Breast epithelium (tissue), 4 donors: ENCODE results near the gene LRRFIP1. TPM values are rescaled to one million over a fixed set of nuclear protein-coding genes. Genes with fewer than 3 reads are reported as not detected.

Experiments used
- DNase-seq, 2 donors: peaks; one replicate each; pipeline ENCODE4 v3.0.0-alpha.2; 2019; ENCODE audit warnings: low spot score in 2 of 2
- H3K27ac ChIP-seq, 2 donors: fragments of 200-600 bp; sonication (generic) in 1 of 2; one replicate each; pipeline ENCODE4 v1.5.1; 2016 to 2019; ENCODE audit warnings: mild to moderate bottlenecking in 1 of 2
- H3K27me3 ChIP-seq, 2 donors: fragments of 200-600 bp; sonication (generic) in 1 of 2; one replicate each; pipeline versions ENCODE4 v1.5.1 to v1.6.0; 2017 to 2019; ENCODE audit warnings: control low read depth in 1 of 2, mild to moderate bottlenecking in 1 of 2
- H3K36me3 ChIP-seq: fragments of 200-600 bp; one replicate; pipeline ENCODE4 v1.5.1; 2019
- H3K4me1 ChIP-seq, 2 donors: fragments of 200-600 bp; sonication (generic); one replicate each; pipeline ENCODE4 v1.5.1; 2016 to 2019; ENCODE audit warnings: control low read depth in 1 of 2
- H3K4me3 ChIP-seq, 3 donors: fragments of 200-600 bp; sonication (generic); 1 replicate in 2 of 3; 2 replicates in 1 of 3; pipeline ENCODE4 v1.5.1; 2016 to 2019; ENCODE audit warnings: mild to moderate bottlenecking in 3 of 3, moderate library complexity in 2 of 3
- H3K9me3 ChIP-seq, 2 donors: fragments of 200-600 bp; sonication (generic) in 1 of 2; one replicate each; pipeline ENCODE4 v1.5.1; 2016 to 2019; ENCODE audit warnings: control low read depth in 1 of 2
- POLR2A ChIP-seq: fragments of 450-650 bp; IDR thresholded peaks from one replicate; pipeline ENCODE4 v1.6.1; 2016; ENCODE audit warnings: antibody characterized with exemption, mild to moderate bottlenecking, moderate library complexity
- POLR2AphosphoS5 ChIP-seq, 3 donors: sonication (generic); formaldehyde crosslinking; IDR thresholded peaks; one replicate each; pipeline ENCODE4 v1.6.1; 2017; ENCODE audit warnings: antibody characterized with exemption in 3 of 3
- intact Hi-C: fragments of 100-400 bp; cut with DNase I; formaldehyde crosslinking; loops from one replicate; pipeline ENCODE4 v1.15.1; 2023; ENCODE audit warnings: low total_unique reads
- total RNA-seq, 3 donors: library from RNA; depleted of rRNA; stranded (reverse); fragments of >200 nt; gene quantifications; one replicate each; pipeline ENCODE4 v1.1.0, GENCODE V29; 2016
- TF ChIP-seq, protein P1 (sequence below), 3 donors: fragments of 450-650 bp; IDR thresholded peaks; one replicate each; pipeline ENCODE4 v1.5.1; 2016 to 2017; ENCODE audit warnings: antibody characterized with exemption in 3 of 3, mild to moderate bottlenecking in 3 of 3, moderate library complexity in 3 of 3

LRRFIP1 gene
- total RNA-seq, 3 donors from 2014 or later, result 82.6 to 136 (median 130) TPM

DNA sequence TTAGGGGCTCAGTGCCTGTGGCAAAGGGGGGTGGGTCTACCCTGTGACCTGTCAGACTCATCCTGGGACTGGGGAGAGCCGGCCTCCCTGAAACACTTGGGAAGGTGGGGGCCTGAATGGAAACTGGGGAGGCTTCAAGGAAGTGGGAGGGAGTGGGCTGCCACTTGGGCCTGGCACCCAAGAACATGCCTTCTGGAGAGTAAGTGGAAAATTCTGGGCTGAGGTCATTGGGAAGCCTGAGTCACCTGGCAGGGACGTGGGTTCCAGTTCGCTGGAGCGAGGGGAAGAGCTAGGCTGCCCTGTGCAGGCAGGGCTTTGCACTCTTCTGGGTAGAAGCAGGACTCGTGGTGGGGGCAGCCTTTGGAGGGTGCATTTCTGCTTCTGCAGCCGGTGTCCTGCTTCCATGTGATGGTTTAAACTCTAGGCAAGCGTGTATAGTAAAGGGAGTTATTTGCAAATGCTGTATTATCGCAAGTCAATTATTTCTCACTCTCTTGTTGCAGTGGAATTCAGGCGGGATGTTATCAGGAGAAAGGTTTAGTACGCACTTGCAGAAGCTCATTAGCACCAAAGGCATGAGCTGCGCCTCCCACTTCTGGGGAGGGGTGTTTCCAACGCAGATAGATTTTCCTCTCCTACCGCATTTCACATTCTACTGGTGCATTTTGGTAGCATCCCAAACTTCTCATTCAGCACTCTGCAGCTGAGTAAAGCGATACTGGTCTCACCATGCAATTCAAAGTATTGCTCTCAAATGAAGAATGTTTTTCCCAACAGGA lies 3.8 kb downstream of the LRRFIP1 start:
- Histone ChIP-seq H3K27me3 (no peaks in the 10 kb centered on the region), H3K4me1 (peaks cover 4 to 8% of the 10 kb centered on the region in 2 donors), H3K36me3 (no peaks in the 10 kb centered on the region), H3K27ac (no peak overlapping the region), H3K9me3 (peaks cover 0 to 5% of the 10 kb centered on the region in 2 donors), H3K4me3 (no peak overlapping the region)
- DNase-seq, result no peak
- TF ChIP-seq POLR2AphosphoS5 (IDR thresholded peaks at IDR 0.05), result no peak
- intact Hi-C loops, result no loop called here

DNA sequence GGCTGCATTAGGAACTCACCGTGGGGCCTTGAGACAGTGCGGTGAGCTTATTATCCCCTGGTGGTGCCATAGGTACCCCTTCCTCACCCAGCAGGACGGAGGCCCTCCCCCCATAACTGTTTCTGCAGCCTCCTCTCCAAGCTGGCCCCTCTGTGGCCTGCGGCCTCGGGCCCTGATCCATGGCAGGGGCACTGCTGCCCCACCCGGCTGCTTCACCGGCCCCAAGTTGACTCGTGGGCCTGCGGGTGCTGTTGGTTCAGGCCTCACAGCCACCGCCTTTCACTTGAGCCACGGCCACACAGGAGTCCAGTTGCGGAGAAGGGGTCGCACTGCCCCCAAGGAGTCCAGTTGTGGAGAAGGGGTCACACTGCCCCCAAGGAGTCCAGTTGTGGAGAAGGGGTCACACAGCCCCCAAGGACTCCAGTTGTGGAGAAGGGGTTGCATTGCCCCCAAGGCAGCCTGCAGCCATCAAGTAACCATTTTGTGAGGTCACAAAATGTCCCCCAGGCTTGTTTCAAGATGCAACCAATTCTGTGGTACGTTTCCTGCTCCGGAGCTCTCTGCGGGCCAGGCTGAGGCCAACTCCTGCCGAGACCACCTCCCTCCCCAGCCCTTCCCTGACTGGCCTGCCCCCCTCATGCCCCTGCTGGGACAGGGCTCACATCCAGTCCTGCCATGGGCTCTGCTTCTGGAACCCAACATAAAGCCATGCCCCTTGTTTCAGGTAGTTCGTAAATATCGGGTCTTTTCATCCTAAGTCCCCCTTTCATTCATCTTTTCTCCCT lies 4.6 kb downstream of the LRRFIP1 start:
- peaks cover 0 to 5% of the 10 kb centered on the region in 2 donors for H3K9me3 ChIP-seq
- no peaks in the 10 kb centered on the region for H3K27me3 ChIP-seq
- no peak overlapping the region for H3K27ac ChIP-seq
- no peak for TF ChIP-seq POLR2AphosphoS5 (IDR thresholded peaks at IDR 0.05)
- TF ChIP-seq POLR2A, result no peak
- TF ChIP-seq, protein P1, sequence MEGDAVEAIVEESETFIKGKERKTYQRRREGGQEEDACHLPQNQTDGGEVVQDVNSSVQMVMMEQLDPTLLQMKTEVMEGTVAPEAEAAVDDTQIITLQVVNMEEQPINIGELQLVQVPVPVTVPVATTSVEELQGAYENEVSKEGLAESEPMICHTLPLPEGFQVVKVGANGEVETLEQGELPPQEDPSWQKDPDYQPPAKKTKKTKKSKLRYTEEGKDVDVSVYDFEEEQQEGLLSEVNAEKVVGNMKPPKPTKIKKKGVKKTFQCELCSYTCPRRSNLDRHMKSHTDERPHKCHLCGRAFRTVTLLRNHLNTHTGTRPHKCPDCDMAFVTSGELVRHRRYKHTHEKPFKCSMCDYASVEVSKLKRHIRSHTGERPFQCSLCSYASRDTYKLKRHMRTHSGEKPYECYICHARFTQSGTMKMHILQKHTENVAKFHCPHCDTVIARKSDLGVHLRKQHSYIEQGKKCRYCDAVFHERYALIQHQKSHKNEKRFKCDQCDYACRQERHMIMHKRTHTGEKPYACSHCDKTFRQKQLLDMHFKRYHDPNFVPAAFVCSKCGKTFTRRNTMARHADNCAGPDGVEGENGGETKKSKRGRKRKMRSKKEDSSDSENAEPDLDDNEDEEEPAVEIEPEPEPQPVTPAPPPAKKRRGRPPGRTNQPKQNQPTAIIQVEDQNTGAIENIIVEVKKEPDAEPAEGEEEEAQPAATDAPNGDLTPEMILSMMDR (IDR thresholded peaks at IDR 0.05), result no peak
- intact Hi-C loops, result no loop called here
- DNase-seq, result no peak
- no peak overlapping the region for H3K4me3 ChIP-seq
- H3K36me3 ChIP-seq, result no peaks in the 10 kb centered on the region
- peaks cover 4 to 8% of the 10 kb centered on the region in 2 donors for H3K4me1 ChIP-seq

DNA sequence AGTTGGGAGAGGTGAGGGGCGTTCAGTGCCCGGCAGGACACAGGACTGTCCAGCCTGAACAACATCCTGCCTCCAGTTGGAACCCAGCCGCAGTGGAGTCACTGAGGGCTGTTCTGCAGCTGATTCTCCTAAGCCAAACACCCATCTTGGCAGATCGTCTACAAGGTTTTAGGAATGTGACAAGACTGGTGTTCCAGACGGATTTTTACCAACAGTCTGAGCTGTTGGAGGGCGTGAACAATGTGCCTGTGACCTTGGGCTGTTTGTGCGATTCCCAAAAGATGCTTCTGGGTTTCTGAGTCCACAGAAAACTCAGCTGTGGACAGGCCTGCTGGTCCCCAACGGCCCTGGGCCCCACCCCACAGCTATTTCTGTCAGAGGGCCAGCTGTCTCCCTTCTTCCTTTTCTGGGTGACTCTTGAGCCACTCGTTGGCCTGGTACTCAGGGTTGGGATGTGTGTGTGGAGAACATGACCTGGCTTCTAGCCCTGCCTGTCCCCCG lies 5.7 kb downstream of the LRRFIP1 start:
- intact Hi-C loops, result no loop called here

DNA sequence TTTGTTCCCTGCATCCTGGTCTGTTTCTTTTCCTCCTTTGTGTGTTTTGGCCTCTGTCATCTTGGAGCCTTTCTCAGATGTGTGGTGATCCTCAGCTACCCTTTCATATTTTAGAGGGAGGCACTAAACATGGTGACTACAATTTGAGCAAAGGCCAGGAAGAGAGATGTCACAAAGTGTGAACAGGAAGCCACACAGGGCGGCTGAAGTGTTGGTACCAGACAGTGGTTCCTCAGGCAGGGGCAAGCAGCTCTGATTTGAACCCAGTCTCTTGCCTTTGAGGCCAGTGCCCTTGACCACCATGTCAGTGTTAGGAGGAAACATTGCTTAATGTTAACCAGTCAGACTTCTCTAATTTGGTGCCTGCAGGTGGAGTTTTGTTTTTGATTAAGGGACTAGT lies 9.2 kb downstream of the LRRFIP1 start:
- Histone ChIP-seq H3K27ac (no peak overlapping the region), H3K9me3 (peaks cover 0 to 5% of the 10 kb centered on the region in 2 donors), H3K27me3 (no peaks in the 10 kb centered on the region), H3K36me3 (no peaks in the 10 kb centered on the region), H3K4me1 (no peaks in the 10 kb centered on the region), H3K4me3 (no peak overlapping the region)
- TF ChIP-seq POLR2AphosphoS5 (IDR thresholded peaks at IDR 0.05), result no peak
- TF ChIP-seq, protein P1 (IDR thresholded peaks at IDR 0.05), result no peak
- TF ChIP-seq POLR2A, result no peak
- intact Hi-C loops, result no loop called here
- DNase-seq, result no peak

More for the DNA sequence above, 5.7 kb downstream of the LRRFIP1 start:
- peaks cover 4 to 8% of the 10 kb centered on the region in 2 donors for H3K4me1 ChIP-seq
- no peak overlapping the region for H3K4me3 ChIP-seq
- TF ChIP-seq POLR2AphosphoS5 (IDR thresholded peaks at IDR 0.05) (no peak), POLR2A (no peak)
- TF ChIP-seq, protein P1 (IDR thresholded peaks at IDR 0.05), result no peak
- H3K27ac ChIP-seq, result peak overlapping the region in 1 of 2 donors; percentile 59
- no peaks in the 10 kb centered on the region for H3K36me3 ChIP-seq
- no peak for DNase-seq
- H3K27me3 ChIP-seq, result no peaks in the 10 kb centered on the region
- peaks cover 0 to 5% of the 10 kb centered on the region in 2 donors for H3K9me3 ChIP-seq

DNA sequence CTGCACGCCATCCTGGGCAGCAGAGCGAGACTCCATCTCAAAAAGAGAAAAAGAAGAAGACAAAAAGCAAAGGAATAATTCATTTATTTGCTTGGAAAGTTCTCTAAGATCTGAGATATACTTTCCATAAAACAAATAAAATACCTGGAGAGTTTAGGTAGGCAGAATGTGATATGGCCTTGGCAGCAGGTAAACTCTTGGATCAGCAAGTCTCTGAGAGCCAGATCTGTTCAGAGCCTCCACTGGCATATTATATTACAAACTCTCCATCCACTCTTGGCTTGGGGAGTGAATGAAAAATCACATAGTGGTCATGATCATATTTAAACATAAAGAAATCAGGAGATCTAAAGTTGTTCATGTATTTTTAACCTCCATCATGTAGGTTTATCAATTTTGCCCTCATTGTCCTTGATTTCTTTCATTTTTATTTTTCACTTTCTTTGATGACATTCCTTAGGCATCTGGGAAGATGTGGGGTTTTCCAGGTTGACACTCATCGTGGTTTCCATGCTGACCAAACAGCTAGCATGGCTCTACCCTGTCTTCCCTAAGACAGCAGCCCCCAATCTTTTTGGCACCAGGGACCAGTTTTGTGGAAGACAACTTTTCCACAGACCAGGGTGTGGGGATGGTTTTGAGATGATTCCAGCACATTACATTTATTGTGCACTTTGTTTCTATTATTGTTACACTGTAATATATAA lies 10.2 kb downstream of the LRRFIP1 start:
- Histone ChIP-seq H3K9me3 (peaks cover 0 to 5% of the 10 kb centered on the region in 2 donors), H3K36me3 (no peaks in the 10 kb centered on the region), H3K4me3 (no peak overlapping the region), H3K4me1 (no peaks in the 10 kb centered on the region), H3K27me3 (no peaks in the 10 kb centered on the region), H3K27ac (no peak overlapping the region)
- DNase-seq, result no peak
- intact Hi-C loops, result no loop called here
- no peak for TF ChIP-seq POLR2A
- TF ChIP-seq, protein P1 (IDR thresholded peaks at IDR 0.05), result no peak
- no peak for TF ChIP-seq POLR2AphosphoS5 (IDR thresholded peaks at IDR 0.05)
